IPS DF 4.7 (cell line): Measurements from ENCODE around the gene CRIM1.

Source experiments
- DNase-seq: peaks from one replicate; pipeline ENCODE4 v3.0.0-alpha.2; 2013; ENCODE audit warnings: low spot score; ENCODE audit errors: extremely low read depth

Gene CRIM1

DNA sequence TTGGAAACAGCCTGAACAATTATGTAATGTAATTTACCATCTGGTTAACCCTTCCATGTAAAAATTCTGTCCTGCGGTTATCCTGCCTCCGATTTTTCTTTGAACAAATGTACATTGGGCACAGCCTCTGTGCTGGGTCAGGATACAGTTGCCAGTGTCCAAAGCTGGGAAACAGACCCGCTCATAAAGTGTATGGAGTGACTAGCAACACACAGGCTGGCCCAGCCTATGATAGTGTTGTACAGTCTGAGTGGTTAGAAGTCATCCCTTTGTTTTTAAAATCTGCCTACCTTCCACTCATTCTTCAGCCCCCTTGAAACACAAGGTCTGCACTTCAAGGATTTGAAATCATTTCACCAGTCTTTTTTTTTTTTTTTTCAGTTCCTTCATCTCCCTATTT, 192.3 kb downstream of the CRIM1 start:
- DNase-seq: no peak

GRCh38 chr2:36549165-36549574, 193.6 kb downstream of the CRIM1 start:
- DNase-seq: no peak

DNA sequence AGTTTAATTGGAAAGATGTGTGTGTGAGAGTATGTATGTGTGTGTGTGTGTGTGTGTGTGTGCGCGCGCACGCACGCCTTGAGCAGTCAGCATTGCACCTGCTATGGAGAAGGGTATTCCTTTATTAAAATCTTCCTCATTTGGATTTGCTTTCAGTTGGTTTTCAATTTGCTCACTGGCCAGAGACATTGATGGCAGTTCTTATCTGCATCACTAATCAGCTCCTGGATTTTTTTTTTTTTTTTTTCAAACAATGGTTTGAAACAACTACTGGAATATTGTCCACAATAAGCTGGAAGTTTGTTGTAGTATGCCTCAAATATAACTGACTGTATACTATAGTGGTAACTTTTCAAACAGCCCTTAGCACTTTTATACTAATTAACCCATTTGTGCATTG, 194.4 kb downstream of the CRIM1 start:
- no peak for DNase-seq

- DNase-seq: no peak
Measured at GRCh38 chr2:36553683-36554082, 198.1 kb downstream of the CRIM1 start.

DNA sequence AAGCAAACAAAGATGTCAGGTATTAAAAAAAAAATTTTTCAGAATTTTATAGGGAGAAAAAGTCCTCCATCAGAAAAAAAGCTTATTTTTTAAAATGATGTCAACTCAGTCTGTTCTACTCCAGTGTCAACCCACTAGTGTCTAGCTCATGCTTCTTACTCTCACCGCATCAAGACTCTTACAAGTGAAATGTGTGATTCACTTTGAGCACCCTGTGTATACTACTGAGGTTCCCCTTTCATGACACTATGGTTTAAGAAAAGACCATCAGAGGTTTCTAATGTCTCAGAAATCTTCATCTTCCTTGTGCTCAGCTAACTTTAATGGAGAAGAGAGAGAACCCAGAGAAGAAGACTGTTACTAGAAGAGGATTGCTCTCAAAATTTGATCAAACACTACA, 199.0 kb downstream of the CRIM1 start:
- no peak for DNase-seq

- DNase-seq: no peak
Measured at GRCh38 chr2:36555789-36556188, 200.2 kb downstream of the CRIM1 start.

DNA sequence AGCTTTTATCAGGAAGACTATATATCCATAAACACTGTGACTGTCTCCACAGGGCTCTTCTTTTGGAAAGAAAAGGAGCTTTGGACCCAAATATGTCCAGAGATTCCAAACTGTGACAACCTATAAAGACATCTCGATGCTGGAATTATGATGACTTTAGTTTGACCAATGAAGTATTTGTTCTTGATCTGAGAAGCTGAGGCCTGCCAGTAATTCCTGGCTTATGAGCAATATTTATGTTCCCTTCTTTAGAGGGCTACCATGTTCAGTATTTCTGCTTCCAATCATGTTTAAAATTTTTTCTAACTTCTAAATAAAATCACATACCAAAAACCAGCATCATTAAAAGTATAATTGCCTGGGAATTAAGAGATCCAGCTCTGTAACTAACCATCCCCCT, 201.3 kb downstream of the CRIM1 start:
- DNase-seq: no peak

DNA sequence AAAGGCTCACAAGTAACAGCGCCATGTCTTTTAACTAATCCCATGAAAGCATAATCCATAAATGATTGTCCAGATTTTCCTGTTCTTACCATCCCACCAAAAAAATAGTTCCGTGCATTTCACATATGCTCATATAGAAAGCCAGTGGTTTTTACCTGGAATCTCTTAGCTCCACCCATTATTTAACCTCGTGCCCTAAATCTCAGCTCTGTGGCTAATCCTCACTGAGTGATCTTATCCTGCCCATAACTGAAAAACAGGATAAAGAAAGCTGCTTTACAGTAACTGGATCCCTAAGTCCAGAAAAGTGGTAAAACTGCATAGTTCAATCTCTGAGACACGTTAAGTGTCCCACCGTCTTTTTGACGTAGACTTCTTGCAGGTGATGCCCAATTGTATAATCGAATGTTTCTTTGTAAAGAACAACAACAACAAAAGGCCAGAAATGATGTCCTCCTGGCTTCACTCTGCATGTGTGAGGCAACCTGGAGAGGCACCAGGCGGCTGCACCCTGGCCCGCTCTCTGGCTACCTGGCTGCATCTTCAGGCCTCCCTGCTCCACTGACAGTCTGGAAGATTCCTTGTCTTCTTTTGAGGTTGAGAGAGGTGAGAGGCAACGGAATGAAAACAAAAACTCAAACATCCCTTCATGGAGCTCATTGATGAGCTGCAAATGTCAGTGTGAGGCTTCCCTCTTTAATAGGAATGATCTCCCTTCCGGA, 203.8 kb downstream of the CRIM1 start:
- no peak for DNase-seq

DNA sequence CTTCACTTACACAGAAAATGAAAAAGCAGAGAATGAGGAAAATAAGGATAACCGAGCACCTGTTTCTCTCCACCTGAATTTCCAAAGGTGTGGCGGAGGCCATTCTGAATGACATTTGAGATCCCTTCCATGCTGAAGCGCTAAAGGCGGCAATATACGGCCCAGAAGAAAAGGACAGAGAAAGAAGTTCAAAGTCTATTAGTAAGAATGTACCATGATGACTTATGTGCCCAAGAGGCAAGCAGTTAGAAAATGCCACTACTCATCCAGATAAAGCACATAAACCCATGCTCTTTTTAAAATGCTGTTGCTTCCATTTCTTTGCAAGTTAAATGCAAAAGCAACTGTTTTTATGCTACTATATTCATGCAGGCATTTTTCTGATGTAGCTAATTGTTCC, 205.1 kb downstream of the CRIM1 start:
- DNase-seq: no peak

DNA sequence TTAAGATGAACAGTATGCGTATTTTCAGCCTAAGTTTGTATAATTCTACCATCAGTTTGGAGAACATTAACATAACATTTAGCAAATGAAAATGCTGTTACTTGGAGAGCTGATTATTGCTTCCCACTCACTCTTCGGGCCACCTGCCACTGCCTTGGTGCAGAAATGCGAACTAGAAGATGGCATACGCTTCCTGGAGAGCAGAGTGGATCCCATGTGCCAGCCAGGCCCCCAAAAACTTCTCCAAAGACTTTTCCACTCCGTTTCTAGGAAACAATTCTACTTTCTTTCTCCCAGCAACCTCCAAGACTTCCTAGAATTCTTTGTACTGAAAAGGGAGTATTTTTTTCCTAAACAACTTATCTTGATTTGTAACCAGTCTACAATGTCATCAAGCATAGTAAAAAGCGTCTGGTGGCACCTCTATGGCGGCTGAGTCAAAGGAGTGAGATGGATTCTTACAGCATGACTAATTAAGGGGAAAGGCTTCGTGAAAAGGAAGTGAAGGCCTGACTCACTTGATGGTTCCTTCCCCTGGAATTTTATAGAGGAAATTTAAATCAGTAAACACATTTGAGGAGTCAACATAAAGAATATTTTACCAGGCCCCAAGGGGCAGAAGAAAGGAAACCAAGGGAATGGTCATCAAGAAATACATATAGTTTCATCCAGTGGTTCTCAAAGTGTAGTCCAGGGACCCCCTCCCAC, 205.8 kb downstream of the CRIM1 start:
- no peak for DNase-seq

GRCh38 chr2:36562240-36562639, 206.7 kb downstream of the CRIM1 start:
- DNase-seq: no peak

GRCh38 chr2:36562973-36563532, 207.5 kb downstream of the CRIM1 start:
- no peak for DNase-seq

- DNase-seq: no peak
Measured at GRCh38 chr2:36564377-36564930, 208.9 kb downstream of the CRIM1 start.

DNA sequence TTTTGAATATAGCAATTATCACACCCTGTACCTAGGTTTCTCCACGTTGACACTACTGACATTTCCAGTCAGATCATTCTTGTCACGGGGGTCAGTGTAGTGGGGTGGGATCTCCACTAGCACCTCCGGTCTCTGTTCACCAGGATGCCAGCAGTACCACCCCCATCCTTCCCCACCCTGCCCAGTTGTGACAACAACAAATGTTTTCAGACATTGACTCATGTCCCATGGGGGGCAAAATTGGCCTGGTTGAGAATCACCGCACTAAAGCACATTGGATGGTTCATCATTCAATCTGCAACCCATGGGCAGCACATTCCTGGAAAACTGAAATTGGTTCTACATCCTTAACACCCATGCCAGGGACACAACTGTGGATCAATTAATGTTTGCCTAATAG, 210.1 kb downstream of the CRIM1 start:
- DNase-seq: no peak

- no peak for DNase-seq
Measured at GRCh38 chr2:36566887-36567286, 211.3 kb downstream of the CRIM1 start.

DNA sequence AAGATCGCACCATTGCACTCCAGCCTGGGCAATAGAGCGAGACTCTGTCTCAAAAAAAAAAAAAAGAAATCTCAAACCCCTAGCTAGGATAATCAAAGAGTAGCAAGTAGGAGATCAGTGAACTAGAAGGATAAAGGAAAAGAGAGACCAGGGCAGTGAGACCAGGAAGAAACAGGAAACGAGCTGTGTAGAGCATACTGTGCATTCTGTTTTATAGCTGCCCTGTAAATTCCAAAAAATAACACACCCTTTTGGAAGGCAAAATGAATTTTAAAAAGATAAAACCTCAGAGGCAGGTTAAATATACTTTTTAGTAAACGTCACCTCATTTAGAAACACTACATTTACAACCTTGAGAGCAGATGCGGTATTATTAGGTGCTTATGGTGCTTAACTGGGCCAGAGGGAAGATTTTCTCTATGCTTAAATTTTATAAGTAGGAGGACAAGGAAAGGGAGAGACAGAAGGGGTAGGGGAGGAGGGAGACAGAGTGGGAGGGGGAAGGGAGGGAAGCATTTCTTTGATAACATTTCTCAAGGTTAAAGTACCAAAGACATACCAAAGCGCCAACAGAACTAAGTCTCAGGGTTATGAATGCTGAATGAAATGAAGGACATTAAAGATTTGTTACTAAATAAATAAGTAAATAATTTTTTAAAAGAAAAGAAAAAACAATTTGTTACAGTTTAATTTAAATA, 212.3 kb downstream of the CRIM1 start:
- DNase-seq: no peak

GRCh38 chr2:36568516-36569246, 213.1 kb downstream of the CRIM1 start:
- no peak for DNase-seq

DNA sequence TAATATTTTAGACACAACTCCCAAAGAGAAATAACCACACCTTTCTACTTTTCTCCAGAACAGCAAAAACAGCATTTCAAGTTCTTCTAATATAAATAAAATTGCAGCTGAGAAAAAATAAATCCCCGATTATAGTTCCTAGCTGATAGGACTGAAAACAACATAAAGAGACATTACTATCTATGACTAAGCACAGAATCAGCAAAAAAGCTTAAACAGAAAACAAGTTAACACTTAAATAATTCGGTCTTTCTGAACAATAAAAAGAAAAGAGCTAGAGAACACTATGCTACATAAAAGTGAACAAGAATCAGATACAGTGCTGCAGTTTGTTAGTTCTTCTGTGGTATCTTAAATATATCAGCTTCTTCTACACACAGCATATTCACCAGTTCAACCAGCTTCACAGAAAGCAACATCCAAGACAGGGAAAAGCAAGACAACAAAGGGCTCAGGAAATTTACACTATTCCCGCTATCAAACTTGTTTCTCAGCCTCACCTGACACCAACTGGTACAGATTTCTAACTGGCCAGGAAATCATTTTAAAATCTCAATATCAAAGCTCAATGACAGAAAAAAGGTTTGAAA, 213.8 kb downstream of the CRIM1 start:
- DNase-seq: no peak

DNA sequence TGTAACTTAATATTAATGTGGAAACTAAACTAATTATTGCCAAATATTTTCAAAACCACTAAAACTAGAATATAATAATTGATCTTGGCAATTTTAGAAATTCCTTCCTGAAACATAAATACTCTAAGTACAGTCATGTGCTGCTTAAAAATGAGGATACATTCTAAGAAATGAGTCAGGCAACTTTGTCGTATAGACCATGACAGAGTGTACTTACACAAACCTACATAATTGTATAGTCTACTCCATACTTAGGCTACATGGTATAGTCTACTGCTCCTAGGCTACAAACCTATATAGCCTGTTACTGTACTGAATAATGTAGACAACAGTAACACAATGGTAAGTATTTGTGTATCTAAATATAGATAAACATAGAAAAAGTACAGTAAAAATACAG, 214.8 kb downstream of the CRIM1 start:
- DNase-seq: no peak

- no peak for DNase-seq
Measured at GRCh38 chr2:36572054-36572718, 216.6 kb downstream of the CRIM1 start.
